HepG2 (cell line): ENCODE results near the gene NDOR1. TPM values are rescaled to one million over a fixed set of nuclear protein-coding genes. Genes with fewer than 3 reads are reported as not detected.

Experiments
- ARHGAP35 ChIP-seq: sonication (generic); formaldehyde crosslinking; IDR thresholded peaks from 2 replicates; pipeline ENCODE4 v1.9.0; 2022; ENCODE audit warnings: mild to moderate bottlenecking, inconsistent platforms, moderate library complexity, missing genetic modification reagents, borderline replicate concordance
- ATF7 ChIP-seq, 2 experiments: fragments of 450-650 bp in 1 of 2; sonication (generic) in 1 of 2; formaldehyde crosslinking in 1 of 2; IDR thresholded peaks; 2 replicates each; pipeline versions ENCODE4 v1.4.0 to v1.6.1; 2016 to 2020; ENCODE audit warnings: antibody characterized with exemption in 1 of 2, mild to moderate bottlenecking in 1 of 2, missing genetic modification reagents in 1 of 2
- ETV5 ChIP-seq: IDR thresholded peaks from 2 replicates; pipeline ENCODE4 v1.6.1; 2018; ENCODE audit warnings: missing biosample characterization, missing genetic modification reagents, inconsistent platforms, borderline replicate concordance
- FOXO1 ChIP-seq: sonication (generic); formaldehyde crosslinking; IDR thresholded peaks from 2 replicates; pipeline ENCODE4 v1.4.0; 2020; ENCODE audit warnings: missing genetic modification reagents
- MED13 ChIP-seq: sonication (generic); formaldehyde crosslinking; IDR thresholded peaks from 2 replicates; pipeline ENCODE4 v1.5.0; 2020; ENCODE audit warnings: missing genetic modification reagents
- NFE2 ChIP-seq: sonication (generic); formaldehyde crosslinking; IDR thresholded peaks from 2 replicates; pipeline ENCODE4 v1.4.0; 2020; ENCODE audit warnings: missing genetic modification reagents
- NFRKB ChIP-seq: fragments of 450-650 bp; IDR thresholded peaks from 2 replicates; pipeline ENCODE4 v1.6.1; 2017
- PCBP2 ChIP-seq: fragments of 200-400 bp; formaldehyde crosslinking; optimal IDR thresholded peaks from 2 replicates; pipeline ENCODE3; 2018; ENCODE audit warnings: low read length, low read depth; ENCODE audit not compliant: poor library complexity, severe bottlenecking
- PLRG1 ChIP-seq: fragments of 450-650 bp; conservative IDR thresholded peaks from 2 replicates; pipeline ENCODE4 v1.6.1; 2016
- PRDM4 ChIP-seq: sonication (generic); formaldehyde crosslinking; IDR thresholded peaks from 2 replicates; pipeline ENCODE4 v1.9.0; 2021; ENCODE audit warnings: missing genetic modification reagents, borderline replicate concordance
- SAP130 ChIP-seq: IDR thresholded peaks from 2 replicates; pipeline ENCODE4 v1.6.1; 2016; ENCODE audit warnings: low read depth
- SMARCE1 ChIP-seq: fragments of 450-650 bp; IDR thresholded peaks from 2 replicates; pipeline ENCODE4 v1.6.1; 2017; ENCODE audit warnings: borderline replicate concordance
- SNAI1 ChIP-seq: sonication (generic); formaldehyde crosslinking; IDR thresholded peaks from 2 replicates; pipeline ENCODE4 v1.5.0; 2020; ENCODE audit warnings: mild to moderate bottlenecking, missing genetic modification reagents, borderline replicate concordance
- TP53 ChIP-seq: sonication (generic); formaldehyde crosslinking; conservative IDR thresholded peaks from 2 replicates; pipeline ENCODE4 v1.4.0; 2020; ENCODE audit warnings: missing genetic modification reagents
- XRCC5 ChIP-seq: fragments of 200-400 bp; formaldehyde crosslinking; optimal IDR thresholded peaks from 2 replicates; pipeline ENCODE3; 2017; ENCODE audit warnings: mild to moderate bottlenecking, low read length
- ZBTB20 ChIP-seq: sonication (generic); formaldehyde crosslinking; IDR thresholded peaks from 2 replicates; pipeline ENCODE4 v1.8.1; 2023; ENCODE audit warnings: missing genetic modification reagents, low read depth, mild to moderate bottlenecking, borderline replicate concordance
- ZFX ChIP-seq: sonication (generic); formaldehyde crosslinking; IDR thresholded peaks from 2 replicates; pipeline ENCODE4 v1.4.0; 2020; ENCODE audit warnings: mild to moderate bottlenecking, low read depth, missing genetic modification reagents, moderate library complexity
- ZIK1 ChIP-seq: sonication (generic); formaldehyde crosslinking; IDR thresholded peaks from 2 replicates; pipeline ENCODE4 v1.5.0; 2020; ENCODE audit warnings: mild to moderate bottlenecking, low read depth, missing genetic modification reagents, borderline replicate concordance
- ZNF160 ChIP-seq: sonication (generic); formaldehyde crosslinking; IDR thresholded peaks from 2 replicates; pipeline ENCODE4 v1.8.0; 2022; ENCODE audit warnings: mild to moderate bottlenecking, inconsistent platforms, missing genetic modification reagents
- ZNF24 ChIP-seq: fragments of 450-650 bp; IDR thresholded peaks from 2 replicates; pipeline ENCODE4 v1.6.1; 2017; ENCODE audit warnings: antibody characterized with exemption, mild to moderate bottlenecking
- ZNF260 ChIP-seq: sonication (generic); formaldehyde crosslinking; IDR thresholded peaks from 2 replicates; pipeline ENCODE4 v1.4.0; 2020; ENCODE audit warnings: missing genetic modification reagents, low read depth, mild to moderate bottlenecking, borderline replicate concordance
- ZNF574 ChIP-seq: sonication (generic); formaldehyde crosslinking; IDR thresholded peaks from 2 replicates; pipeline ENCODE4 v1.4.0; 2020; ENCODE audit warnings: missing genetic modification reagents
- ZNF687 ChIP-seq: sonication (generic); formaldehyde crosslinking; IDR thresholded peaks from 2 replicates; pipeline ENCODE4 v1.5.1; 2020; ENCODE audit warnings: mild to moderate bottlenecking, missing genetic modification reagents, moderate library complexity
- polyA plus RNA-seq, 8 experiments: library from polyadenylated mRNA; depleted of rRNA in 3 of 8; stranded (reverse) in 7 of 8; unstranded in 1 of 8; fragments of >200 nt; fragmentation: Illumina TruSeq in 4 of 8; extraction: Trizol in 4 of 8; gene quantifications; 2 replicates each; pipeline versions ENCODE4 v1.2.1 to v1.2.3, GENCODE V29; 2011 to 2016; ENCODE audit warnings: low read depth in 4 of 8, missing spikeins in 1 of 8, mixed read lengths in 1 of 8; ENCODE audit not compliant: insufficient read depth in 1 of 8
- total RNA-seq, 5 experiments: library from RNA; depleted of rRNA; stranded (reverse); fragments of >200 nt; fragmentation: Illumina TruSeq; extraction: Trizol; gene quantifications; 2 replicates each; pipeline ENCODE4 v1.2.3, GENCODE V29; 2016; ENCODE audit warnings: low read depth in 1 of 5

NDOR1 gene
- total and polyA plus RNA-seq, 2 of the 13 experiments (the other 11 are each of a cell fraction or from before 2014, with no cell fraction given), result 3.6 to 8.7 TPM

- peak; percentile 36; the same call in 1 of the 2 replicates for TF ChIP-seq ZNF687
- TF ChIP-seq PCBP2, result no peak
- no peak for TF ChIP-seq SMARCE1
- TF ChIP-seq XRCC5, result peak; percentile 14
- TF ChIP-seq ZNF260 (CRISPR knock-in tag), result no peak
- no peak for TF ChIP-seq MED13
- TF ChIP-seq ZBTB20 (CRISPR knock-in tag), result no peak
- no peak for TF ChIP-seq NFRKB
- no peak for TF ChIP-seq ATF7 (IDR thresholded peaks at IDR 0.05)
- no peak for TF ChIP-seq ATF7 (CRISPR knock-in tag; IDR thresholded peaks at IDR 0.05)
- TF ChIP-seq SNAI1 (CRISPR knock-in tag), result no peak
- TF ChIP-seq FOXO1, result no peak
- no peak for TF ChIP-seq ZNF24
- no peak for TF ChIP-seq PLRG1
- TF ChIP-seq NFE2 (CRISPR knock-in tag), result no peak
- TF ChIP-seq ZNF574 (CRISPR knock-in tag), result peak; percentile 24; the same call in 1 of the 2 replicates
- no peak for TF ChIP-seq ZNF160 (CRISPR knock-in tag)
- TF ChIP-seq ARHGAP35, result no peak
- TF ChIP-seq ZFX, result 0 out of 2 replicates have a peak, but pooled peaks have one; percentile 3
- no peak for TF ChIP-seq ZIK1 (CRISPR knock-in tag)
- 0 out of 2 replicates have a peak, but pooled peaks have one; percentile 32 for TF ChIP-seq TP53
- peak; percentile 16; the same call in 1 of the 2 replicates for TF ChIP-seq SAP130 (CRISPR knock-in tag)
- no peak for TF ChIP-seq PRDM4
- no peak for TF ChIP-seq ETV5 (CRISPR knock-in tag)
Measured at GRCh38 chr9:137198902-137199283, 6.6 kb upstream of the NDOR1 start (continued).
